ENCODE data around the gene SLC12A9. TPM values are rescaled to one million over a fixed set of nuclear protein-coding genes. Genes with fewer than 3 reads are reported as not detected.

Gene SLC12A9
- total and polyA plus RNA-seq, 2 donors (not counting 1 experiment from before 2014, with no cell fraction given) = 80.0 to 80.1 TPM

DNA sequence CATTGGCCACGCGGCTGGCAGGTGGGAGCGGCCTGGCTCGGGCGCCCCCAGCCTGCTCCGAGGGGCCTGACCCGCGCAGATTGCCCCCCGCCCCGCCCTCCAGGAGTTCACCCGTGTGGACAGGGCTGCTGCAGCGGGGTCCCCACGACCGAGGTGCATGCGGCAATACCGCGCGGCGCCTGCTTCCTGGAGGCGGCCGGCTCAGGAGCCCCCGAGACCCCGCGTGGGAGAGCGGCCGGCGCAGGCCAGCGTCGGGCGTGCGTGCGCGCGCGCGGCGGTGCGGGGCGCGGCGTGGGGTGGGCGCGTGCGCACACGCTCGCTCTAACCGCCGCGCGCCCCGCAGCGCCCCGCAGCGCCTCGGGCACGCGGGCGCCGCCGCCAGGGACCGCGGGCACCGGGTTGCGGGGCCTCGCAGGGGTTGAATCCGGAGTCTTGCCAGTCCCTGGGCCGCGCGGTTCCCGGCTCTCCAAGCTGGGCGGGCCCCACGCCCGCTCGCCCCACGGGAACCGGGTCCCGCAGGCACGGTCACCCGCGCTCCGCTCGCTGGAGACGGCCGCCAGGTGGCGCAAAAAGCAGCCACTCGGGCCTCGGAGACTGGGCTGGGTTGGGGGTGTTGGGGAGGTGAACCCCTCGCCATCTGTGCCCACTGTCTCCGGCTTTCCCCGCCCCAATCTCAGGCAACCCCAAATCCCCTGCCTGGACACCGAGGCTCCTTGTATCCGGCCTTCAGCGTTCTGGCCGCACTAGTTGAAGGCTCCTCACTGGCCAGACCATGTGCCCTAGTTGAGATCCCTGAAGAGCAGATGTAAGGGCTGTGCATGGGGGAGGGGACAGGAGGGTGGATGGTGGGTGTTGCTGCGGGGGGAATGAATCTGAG lies 44.5 kb downstream of the SLC12A9 start:
- no peaks in the 10 kb centered on the region for H4K20me1 ChIP-seq (ENCODE audit: control insufficient read depth, insufficient read depth, low read length, poor library complexity, severe bottlenecking)
- no peak overlapping the region for H3K27ac ChIP-seq (ENCODE audit: low read length in 2 of 2)
- H3K4me1 ChIP-seq (ENCODE audit: control insufficient read depth in 2 of 2, insufficient read depth in 2 of 2, low read length in 2 of 2) = peaks cover 22 to 23% of the 10 kb centered on the region in 2 donors
- Mint-ChIP-seq H3K4me3 (peak overlapping the region; percentile 91), H3K9me3 (ENCODE audit: insufficient read depth) (no peaks in the 10 kb centered on the region), H3K27ac (no peak overlapping the region), H3K27me3 (peaks cover 38% of the 10 kb centered on the region), H3K4me1 (peaks cover 12% of the 10 kb centered on the region)
- intact Hi-C loops (cut with micrococcal nuclease) = loop anchor here (10.0 kb wide), 1 partner anchor 248 kb away; no protein-coding TSS in a partner anchor
- peaks cover 0 to 66% (median 23%) of the 10 kb centered on the region in 4 experiments for H3K27me3 ChIP-seq (replicated peaks in 1 of 4; ENCODE audit: control extremely low read depth in 1 of 4, control insufficient read depth in 3 of 4, insufficient read depth in 4 of 4, low read length in 3 of 4)
- CTCF ChIA-PET = interaction anchor here (2.2 kb wide), 1 partner anchor 162 kb away, joined by 27 read pairs; no protein-coding TSS in a partner anchor
- ATAC-seq (ENCODE audit: low read depth) = peak; percentile 51
- peak overlapping the region; percentile 41 for H2AFZ ChIP-seq (ENCODE audit: insufficient read depth, low read depth, low read length, poor library complexity, severe bottlenecking)
- peak overlapping the region in 3 of 5 experiments; percentile 30 to 42 (median 32) for H3K4me3 ChIP-seq (ENCODE audit: control extremely low read depth in 1 of 5, extremely low read depth in 1 of 5, insufficient read depth in 1 of 5, low read depth in 2 of 5, low read length in 4 of 5)
- TF ChIP-seq, protein P1, sequence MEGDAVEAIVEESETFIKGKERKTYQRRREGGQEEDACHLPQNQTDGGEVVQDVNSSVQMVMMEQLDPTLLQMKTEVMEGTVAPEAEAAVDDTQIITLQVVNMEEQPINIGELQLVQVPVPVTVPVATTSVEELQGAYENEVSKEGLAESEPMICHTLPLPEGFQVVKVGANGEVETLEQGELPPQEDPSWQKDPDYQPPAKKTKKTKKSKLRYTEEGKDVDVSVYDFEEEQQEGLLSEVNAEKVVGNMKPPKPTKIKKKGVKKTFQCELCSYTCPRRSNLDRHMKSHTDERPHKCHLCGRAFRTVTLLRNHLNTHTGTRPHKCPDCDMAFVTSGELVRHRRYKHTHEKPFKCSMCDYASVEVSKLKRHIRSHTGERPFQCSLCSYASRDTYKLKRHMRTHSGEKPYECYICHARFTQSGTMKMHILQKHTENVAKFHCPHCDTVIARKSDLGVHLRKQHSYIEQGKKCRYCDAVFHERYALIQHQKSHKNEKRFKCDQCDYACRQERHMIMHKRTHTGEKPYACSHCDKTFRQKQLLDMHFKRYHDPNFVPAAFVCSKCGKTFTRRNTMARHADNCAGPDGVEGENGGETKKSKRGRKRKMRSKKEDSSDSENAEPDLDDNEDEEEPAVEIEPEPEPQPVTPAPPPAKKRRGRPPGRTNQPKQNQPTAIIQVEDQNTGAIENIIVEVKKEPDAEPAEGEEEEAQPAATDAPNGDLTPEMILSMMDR (IDR thresholded peaks at IDR 0.05) = peak; percentile 79
- no peak for TF ChIP-seq EZH2 (IDR thresholded peaks at IDR 0.05; ENCODE audit: borderline replicate concordance, insufficient read depth, low read depth, low read length, poor library complexity, severe bottlenecking)
- no peaks in the 10 kb centered on the region for H3K36me3 ChIP-seq (replicated peaks in 1 of 2; ENCODE audit: control extremely low read depth in 1 of 2, control insufficient read depth in 1 of 2, extremely low read depth in 1 of 2, insufficient read depth in 2 of 2, low read length in 1 of 2)
- H3K79me2 ChIP-seq (ENCODE audit: control insufficient read depth, insufficient read depth, low read length) = no peaks in the 10 kb centered on the region
- POLR2A ChIA-PET = no interaction called here
- 3% methylated on average over 91 of the region's 95 CpGs for WGBS (ENCODE audit: insufficient coverage)
- peak overlapping the region; percentile 55 for H3K9ac ChIP-seq (ENCODE audit: low read length)
- peaks cover 0 to 16% (median 0%) of the 10 kb centered on the region in 3 donors for H3K9me3 ChIP-seq (ENCODE audit: control extremely low read depth in 1 of 3, control insufficient read depth in 2 of 3, insufficient read depth in 1 of 3, low read length in 2 of 3)
- peak; percentile 78 for DNase-seq
- peak overlapping the region; percentile 100 for H3K4me2 ChIP-seq (replicated peaks; ENCODE audit: low read depth, low read length, poor library complexity, severe bottlenecking)

All from B cell (primary cell).